GM15510 (cell line): ENCODE results near the gene SEMA5A.

Experiments used
- POLR2A ChIP-seq: IDR thresholded peaks from 3 replicates; pipeline ENCODE4 v1.6.1; 2011; ENCODE audit warnings: borderline replicate concordance; ENCODE audit not compliant: insufficient read length; ENCODE audit errors: extremely low read depth

The SEMA5A gene

GRCh38 chr5:9313751-9314150 is 232.1 kb downstream of the SEMA5A start:
- TF ChIP-seq POLR2A = no peak

- no peak for TF ChIP-seq POLR2A
Measured at GRCh38 chr5:9307150-9307549, 238.7 kb downstream of the SEMA5A start.

GRCh38 chr5:9302218-9302617 is 243.7 kb downstream of the SEMA5A start:
- TF ChIP-seq POLR2A = no peak

GRCh38 chr5:9301200-9301599 is 244.7 kb downstream of the SEMA5A start:
- TF ChIP-seq POLR2A = no peak

GRCh38 chr5:9297134-9297533 is 248.7 kb downstream of the SEMA5A start:
- TF ChIP-seq POLR2A = no peak

- no peak for TF ChIP-seq POLR2A
Measured at GRCh38 chr5:9295466-9295801, 250.4 kb downstream of the SEMA5A start.

GRCh38 chr5:9294793-9295465 is 250.9 kb downstream of the SEMA5A start:
- no peak for TF ChIP-seq POLR2A

- no peak for TF ChIP-seq POLR2A
Measured at GRCh38 chr5:9288234-9288633, 257.6 kb downstream of the SEMA5A start.

- no peak for TF ChIP-seq POLR2A
Measured at GRCh38 chr5:9284781-9285307, 261.0 kb downstream of the SEMA5A start.

GRCh38 chr5:9284272-9284671 is 261.6 kb downstream of the SEMA5A start:
- no peak for TF ChIP-seq POLR2A

- TF ChIP-seq POLR2A = no peak
Measured at GRCh38 chr5:9283473-9283872, 262.4 kb downstream of the SEMA5A start.

- TF ChIP-seq POLR2A = no peak
Measured at GRCh38 chr5:9283021-9283420, 262.9 kb downstream of the SEMA5A start.

GRCh38 chr5:9282211-9282610 is 263.7 kb downstream of the SEMA5A start:
- TF ChIP-seq POLR2A = no peak

GRCh38 chr5:9279774-9280173 is 266.1 kb downstream of the SEMA5A start:
- no peak for TF ChIP-seq POLR2A

- TF ChIP-seq POLR2A = no peak
Measured at GRCh38 chr5:9278921-9279603, 266.8 kb downstream of the SEMA5A start.

GRCh38 chr5:9269014-9269413 is 276.9 kb downstream of the SEMA5A start:
- no peak for TF ChIP-seq POLR2A
